ENCODE data around the gene AURKB. TPM values are rescaled to one million over a fixed set of nuclear protein-coding genes. Genes with fewer than 3 reads are reported as not detected.

The AURKB gene
- total and polyA plus RNA-seq, 2 of the 13 experiments (the other 11 are each of a cell fraction or from before 2014, with no cell fraction given): 29.5 to 75.3 TPM

DNA sequence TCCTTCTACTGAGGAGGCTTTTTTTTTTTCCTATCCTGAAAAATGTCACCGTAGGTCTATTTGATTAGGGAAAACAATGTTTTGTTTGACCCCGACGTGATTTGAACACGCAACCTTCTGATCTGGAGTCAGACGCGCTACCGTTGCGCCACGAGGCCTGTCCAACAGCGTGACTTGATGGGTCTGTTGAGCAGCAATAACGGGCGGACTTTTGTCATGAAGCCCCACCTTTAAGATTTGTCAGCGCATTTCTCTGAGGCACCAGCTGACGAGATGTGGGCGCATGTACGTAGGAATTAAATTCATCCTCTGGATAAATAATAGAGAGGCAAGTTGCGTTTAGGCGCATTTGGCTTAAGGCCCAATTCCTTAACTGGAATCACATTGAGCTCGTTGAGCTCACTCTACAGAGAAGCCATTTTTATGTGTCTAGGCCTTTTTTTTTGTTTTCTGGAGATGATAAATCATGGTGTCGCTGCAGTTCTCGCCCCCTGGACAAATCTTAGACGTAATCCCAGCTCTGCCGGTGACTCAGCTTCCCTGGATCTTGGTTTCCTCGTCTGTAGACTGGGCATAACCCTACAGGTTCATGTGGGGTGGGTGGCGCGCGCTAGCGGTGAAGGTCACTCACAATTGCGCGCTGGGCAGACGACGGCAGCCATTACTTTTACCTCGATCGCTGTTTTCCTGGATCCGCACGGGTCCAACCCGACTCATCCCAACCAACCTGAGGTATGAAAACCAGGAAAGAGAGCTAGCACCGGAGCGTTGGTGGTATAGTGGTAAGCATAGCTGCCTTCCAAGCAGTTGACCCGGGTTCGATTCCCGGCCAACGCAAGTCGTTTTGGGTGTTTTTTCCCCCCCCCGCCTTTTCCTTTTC is 10.6 kb upstream of the AURKB start (continued):
- TF ChIP-seq ZNF326 (CRISPR knock-in tag; IDR thresholded peaks at IDR 0.05; ENCODE audit: borderline replicate concordance) (no peak), NFE2L2 (IDR thresholded peaks at IDR 0.05; ENCODE audit: low read length) (0 out of 2 replicates have a peak, but pooled peaks have one; percentile 5), GMEB1 (CRISPR knock-in tag; IDR thresholded peaks at IDR 0.05; ENCODE audit: borderline replicate concordance) (0 out of 2 replicates have a peak, but pooled peaks have one; percentile 60), FOXP4 (CRISPR knock-in tag; IDR thresholded peaks at IDR 0.05) (peak; percentile 43; the same call in 1 of the 2 replicates), NR2F2 (IDR thresholded peaks at IDR 0.05; ENCODE audit: borderline replicate concordance, low read depth) (peak; percentile 70; the same call in 1 of the 2 replicates)
- TF ChIP-seq, protein P1, sequence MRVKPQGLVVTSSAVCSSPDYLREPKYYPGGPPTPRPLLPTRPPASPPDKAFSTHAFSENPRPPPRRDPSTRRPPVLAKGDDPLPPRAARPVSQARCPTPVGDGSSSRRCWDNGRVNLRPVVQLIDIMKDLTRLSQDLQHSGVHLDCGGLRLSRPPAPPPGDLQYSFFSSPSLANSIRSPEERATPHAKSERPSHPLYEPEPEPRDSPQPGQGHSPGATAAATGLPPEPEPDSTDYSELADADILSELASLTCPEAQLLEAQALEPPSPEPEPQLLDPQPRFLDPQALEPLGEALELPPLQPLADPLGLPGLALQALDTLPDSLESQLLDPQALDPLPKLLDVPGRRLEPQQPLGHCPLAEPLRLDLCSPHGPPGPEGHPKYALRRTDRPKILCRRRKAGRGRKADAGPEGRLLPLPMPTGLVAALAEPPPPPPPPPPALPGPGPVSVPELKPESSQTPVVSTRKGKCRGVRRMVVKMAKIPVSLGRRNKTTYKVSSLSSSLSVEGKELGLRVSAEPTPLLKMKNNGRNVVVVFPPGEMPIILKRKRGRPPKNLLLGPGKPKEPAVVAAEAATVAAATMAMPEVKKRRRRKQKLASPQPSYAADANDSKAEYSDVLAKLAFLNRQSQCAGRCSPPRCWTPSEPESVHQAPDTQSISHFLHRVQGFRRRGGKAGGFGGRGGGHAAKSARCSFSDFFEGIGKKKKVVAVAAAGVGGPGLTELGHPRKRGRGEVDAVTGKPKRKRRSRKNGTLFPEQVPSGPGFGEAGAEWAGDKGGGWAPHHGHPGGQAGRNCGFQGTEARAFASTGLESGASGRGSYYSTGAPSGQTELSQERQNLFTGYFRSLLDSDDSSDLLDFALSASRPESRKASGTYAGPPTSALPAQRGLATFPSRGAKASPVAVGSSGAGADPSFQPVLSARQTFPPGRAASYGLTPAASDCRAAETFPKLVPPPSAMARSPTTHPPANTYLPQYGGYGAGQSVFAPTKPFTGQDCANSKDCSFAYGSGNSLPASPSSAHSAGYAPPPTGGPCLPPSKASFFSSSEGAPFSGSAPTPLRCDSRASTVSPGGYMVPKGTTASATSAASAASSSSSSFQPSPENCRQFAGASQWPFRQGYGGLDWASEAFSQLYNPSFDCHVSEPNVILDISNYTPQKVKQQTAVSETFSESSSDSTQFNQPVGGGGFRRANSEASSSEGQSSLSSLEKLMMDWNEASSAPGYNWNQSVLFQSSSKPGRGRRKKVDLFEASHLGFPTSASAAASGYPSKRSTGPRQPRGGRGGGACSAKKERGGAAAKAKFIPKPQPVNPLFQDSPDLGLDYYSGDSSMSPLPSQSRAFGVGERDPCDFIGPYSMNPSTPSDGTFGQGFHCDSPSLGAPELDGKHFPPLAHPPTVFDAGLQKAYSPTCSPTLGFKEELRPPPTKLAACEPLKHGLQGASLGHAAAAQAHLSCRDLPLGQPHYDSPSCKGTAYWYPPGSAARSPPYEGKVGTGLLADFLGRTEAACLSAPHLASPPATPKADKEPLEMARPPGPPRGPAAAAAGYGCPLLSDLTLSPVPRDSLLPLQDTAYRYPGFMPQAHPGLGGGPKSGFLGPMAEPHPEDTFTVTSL (CRISPR knock-in tag; IDR thresholded peaks at IDR 0.05; ENCODE audit: borderline replicate concordance): peak; percentile 59; the same call in 1 of the 2 replicates
- TF ChIP-seq, protein P2, sequence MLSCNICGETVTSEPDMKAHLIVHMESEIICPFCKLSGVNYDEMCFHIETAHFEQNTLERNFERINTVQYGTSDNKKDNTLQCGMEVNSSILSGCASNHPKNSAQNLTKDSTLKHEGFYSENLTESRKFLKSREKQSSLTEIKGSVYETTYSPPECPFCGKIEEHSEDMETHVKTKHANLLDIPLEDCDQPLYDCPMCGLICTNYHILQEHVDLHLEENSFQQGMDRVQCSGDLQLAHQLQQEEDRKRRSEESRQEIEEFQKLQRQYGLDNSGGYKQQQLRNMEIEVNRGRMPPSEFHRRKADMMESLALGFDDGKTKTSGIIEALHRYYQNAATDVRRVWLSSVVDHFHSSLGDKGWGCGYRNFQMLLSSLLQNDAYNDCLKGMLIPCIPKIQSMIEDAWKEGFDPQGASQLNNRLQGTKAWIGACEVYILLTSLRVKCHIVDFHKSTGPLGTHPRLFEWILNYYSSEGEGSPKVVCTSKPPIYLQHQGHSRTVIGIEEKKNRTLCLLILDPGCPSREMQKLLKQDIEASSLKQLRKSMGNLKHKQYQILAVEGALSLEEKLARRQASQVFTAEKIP (CRISPR knock-in tag; IDR thresholded peaks at IDR 0.05; ENCODE audit: borderline replicate concordance): no peak
- TF ChIP-seq, protein P3, sequence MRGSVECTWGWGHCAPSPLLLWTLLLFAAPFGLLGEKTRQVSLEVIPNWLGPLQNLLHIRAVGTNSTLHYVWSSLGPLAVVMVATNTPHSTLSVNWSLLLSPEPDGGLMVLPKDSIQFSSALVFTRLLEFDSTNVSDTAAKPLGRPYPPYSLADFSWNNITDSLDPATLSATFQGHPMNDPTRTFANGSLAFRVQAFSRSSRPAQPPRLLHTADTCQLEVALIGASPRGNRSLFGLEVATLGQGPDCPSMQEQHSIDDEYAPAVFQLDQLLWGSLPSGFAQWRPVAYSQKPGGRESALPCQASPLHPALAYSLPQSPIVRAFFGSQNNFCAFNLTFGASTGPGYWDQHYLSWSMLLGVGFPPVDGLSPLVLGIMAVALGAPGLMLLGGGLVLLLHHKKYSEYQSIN (CRISPR knock-in tag; IDR thresholded peaks at IDR 0.05; ENCODE audit: borderline replicate concordance): no peak
- TF ChIP-seq, protein P4, sequence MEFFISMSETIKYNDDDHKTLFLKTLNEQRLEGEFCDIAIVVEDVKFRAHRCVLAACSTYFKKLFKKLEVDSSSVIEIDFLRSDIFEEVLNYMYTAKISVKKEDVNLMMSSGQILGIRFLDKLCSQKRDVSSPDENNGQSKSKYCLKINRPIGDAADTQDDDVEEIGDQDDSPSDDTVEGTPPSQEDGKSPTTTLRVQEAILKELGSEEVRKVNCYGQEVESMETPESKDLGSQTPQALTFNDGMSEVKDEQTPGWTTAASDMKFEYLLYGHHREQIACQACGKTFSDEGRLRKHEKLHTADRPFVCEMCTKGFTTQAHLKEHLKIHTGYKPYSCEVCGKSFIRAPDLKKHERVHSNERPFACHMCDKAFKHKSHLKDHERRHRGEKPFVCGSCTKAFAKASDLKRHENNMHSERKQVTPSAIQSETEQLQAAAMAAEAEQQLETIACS (CRISPR knock-in tag; IDR thresholded peaks at IDR 0.05): no peak

Data from HepG2 (cell line).